HT1080 (cell line): ENCODE data around the gene IDH3G. TPM values are rescaled to one million over a fixed set of nuclear protein-coding genes. Genes with fewer than 3 reads are reported as not detected.
"Not testable (repeated sequence)": the region's sequence is repeated elsewhere in the genome, so short reads cannot be mapped to it uniquely, and the experiment has no call there.

Experiments
- DNase-seq: peaks from one replicate; pipeline ENCODE4 v3.0.0-alpha.2; 2015; ENCODE audit warnings: low read depth
- total RNA-seq: library from RNA; depleted of rRNA; stranded (reverse); fragments of >200 nt; shearing (Covaris generic); gene quantifications from 2 replicates; pipeline ENCODE4 v1.2.3, GENCODE V29; 2014

The IDH3G gene
- total RNA-seq, 1 experiment from 2014 or later: 65.2 TPM

DNA sequence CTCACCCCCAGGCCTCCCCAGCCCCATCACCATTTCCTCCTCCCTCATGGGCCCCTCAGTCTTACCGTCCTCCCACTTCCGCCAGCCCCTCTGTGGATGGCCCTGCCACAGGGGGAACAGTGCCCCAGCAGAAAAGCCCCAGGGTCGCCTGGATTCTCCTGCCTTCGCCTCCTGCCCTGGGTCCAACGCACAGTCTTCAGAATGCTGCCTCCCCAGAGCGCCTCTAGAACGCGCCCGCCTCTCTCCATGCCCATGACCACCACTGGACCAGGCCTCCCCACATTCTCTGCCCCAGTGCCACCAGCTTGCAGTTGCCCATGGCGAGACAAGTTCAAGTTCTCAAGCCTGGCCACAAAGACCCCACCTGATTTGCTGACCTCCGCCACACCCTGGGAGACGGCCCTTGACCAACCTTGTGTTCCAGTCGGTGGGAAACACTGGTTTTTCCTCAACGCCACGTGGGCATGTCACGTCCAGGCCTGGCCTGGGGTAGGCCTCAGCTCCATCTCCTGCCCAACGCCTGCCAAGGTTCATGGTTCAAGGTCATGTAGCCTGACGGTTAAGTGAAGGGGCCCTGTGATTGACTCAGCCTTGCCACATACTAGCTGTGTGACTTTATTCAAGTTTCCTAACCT is 30.8 kb downstream of the IDH3G start:
- no peak for DNase-seq

DNA sequence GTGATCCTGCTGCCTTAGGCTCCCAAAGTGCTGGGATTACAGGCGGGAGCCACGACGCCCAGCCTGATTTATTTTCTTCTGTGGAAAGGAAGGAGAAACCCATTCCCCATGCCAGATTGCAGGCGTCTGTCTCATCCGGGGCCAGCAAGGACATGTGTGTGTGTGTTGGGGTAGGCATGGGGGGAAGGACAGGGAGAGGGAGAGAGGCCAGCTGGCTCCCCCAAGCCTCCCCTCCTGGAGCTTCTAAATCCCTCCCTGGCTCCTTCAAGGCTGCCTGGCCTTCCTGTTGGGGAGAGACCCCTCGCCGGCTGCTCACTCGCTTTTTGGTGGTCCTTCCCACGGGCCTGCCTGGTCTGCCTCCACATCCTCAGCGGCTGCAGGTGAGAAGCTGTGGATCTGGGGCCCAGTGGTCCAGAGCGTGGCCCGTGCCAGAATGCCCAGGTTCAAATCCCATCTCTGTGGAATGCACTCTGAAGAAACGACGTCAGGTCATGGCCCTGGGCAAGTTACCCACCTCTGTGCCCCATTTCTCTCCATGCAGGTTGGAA is 31.5 kb downstream of the IDH3G start:
- DNase-seq: no peak

DNA sequence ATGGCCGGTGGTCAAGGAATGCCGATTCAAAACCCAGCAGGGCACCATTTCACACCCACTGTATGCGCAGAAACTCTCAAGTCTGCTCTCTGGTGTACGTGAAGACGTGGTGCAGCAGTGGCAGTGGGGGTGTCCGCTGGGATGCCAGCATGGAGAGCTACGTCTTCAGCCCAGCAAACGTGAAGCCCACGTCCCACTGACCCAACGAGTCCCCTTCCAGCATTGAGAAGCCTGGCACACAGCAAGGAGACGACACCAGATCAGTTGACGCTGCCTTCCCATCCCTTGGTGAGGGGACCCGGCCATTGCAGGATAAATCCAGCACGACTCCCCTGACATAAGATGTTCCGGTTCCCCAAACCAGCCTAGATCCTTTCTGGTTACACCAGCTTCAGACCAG is 32.3 kb downstream of the IDH3G start:
- no peak for DNase-seq

DNA sequence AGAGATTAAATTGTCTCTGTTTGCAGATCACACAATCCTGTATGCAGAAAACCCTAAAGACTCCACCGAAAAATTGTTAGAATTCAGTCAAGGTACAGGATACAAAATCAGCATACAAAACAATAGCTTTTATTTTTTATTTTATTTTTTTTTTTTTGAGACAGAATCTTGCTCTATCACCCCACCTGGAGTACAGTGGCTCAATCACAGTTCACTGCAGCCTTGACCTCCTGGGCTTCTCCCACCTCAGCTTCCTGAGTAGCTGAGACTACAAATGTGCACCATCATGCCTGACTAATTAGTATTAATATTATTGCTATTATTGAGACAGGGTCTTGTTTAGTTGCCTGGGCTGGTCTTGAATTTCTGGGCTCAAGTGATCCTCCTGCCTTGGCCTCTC is 39.0 kb downstream of the IDH3G start:
- DNase-seq: no peak

DNA sequence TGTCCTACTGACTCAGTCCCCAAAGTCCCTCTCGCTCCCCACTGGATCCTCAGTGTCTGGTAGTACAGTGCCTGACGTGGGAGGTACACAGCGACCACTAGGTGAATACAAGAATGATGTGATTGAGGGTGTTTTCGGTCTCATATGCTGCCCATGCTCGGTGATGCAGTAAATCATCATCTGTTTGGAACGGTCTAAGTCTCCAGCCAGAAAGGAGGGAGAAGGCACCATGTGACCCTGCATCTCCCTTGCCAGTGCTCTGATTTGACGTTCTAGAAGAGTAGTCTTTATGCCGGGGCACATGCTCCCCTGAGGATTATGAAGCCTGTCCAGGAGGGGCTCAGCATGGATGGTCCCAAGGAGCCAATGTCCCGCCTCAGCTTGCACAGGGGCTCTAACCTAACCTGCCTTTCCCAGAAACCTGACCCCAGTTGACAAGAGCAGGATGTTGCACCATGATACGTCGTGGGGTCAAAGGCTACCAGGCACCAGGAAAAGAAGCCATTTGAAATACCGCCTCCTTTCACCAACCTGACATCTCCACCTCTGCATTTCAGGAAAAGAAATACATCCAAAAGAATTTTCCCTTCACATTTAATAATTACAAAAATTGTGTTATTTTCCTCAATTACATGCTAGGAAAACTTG is 43.9 kb downstream of the IDH3G start:
- DNase-seq: no peak

DNA sequence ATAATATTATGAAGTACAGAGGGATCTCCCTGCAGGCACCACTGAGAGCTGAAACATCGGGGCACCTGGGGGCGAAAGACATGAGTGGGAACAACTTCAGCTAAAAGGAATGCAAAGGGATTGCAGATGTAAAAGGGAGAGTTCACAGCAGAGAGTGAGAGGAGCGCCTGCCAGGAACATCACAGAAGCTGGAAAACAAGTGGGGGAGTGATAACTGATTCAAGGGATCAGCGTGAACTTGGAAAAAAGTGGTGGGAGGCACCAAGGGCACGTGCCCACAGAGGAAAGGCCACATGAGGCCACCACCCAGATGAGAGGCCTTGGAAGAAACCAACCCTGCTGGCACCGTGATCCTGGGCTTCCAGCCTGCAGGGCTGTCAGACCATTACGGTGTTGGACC is 45.2 kb downstream of the IDH3G start:
- not testable (repeated sequence) for DNase-seq

DNA sequence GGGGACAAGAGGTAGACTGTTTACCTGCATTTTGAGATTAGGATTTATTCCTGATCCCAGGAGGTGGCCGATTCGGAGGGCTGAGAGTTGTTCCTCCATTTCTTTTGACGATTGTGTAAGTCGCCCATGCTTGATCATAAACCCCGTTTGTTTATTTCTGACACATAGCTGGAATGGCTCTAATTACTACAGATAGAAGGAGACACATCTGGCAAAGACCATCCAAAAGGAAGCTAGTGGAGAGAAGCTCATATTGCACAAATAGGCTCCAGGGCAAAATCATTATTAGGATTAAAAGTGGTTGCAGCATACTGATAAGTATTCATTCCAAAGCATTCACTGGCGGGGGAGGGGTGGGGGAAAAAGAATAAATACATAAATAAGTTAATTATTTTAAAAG is 47.2 kb downstream of the IDH3G start:
- DNase-seq: not testable (repeated sequence)

DNA sequence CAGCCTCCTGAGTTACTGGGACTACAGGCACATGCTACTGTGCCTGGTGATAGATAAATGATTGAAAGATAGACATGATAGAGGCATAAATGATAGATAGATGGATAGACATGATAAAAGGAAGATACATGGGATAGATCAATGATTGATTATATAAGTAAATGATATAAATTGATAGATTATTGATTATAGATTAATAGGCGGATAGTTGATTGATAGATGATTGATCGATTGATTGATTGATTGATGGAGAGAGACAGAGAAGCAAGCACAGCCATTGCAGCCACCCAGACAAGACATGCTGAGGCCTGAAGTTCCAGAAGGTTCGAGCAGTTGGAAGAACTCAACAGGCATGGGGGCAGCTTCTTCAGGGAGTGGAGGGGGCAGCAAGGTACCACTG is 47.8 kb downstream of the IDH3G start:
- no peak for DNase-seq

DNA sequence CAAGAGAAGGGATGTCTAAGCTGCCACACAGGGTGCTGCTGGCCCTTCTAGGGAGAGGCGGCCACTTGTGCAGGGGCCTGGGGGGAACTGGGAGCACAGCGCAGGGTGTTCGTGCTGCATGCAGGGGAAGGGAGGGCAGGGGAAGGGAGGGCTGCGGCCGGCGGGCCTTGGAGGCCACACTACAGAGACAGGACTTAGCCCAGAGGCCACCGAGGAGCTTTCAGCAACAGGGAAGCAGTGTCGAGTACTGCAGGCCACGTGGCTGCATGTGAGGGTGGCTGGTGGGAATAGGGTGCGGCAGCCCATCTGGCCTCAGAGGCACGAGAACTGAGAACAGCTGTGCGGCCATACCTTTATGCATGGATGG is 49.1 kb downstream of the IDH3G start:
- DNase-seq: not testable (repeated sequence)

DNA sequence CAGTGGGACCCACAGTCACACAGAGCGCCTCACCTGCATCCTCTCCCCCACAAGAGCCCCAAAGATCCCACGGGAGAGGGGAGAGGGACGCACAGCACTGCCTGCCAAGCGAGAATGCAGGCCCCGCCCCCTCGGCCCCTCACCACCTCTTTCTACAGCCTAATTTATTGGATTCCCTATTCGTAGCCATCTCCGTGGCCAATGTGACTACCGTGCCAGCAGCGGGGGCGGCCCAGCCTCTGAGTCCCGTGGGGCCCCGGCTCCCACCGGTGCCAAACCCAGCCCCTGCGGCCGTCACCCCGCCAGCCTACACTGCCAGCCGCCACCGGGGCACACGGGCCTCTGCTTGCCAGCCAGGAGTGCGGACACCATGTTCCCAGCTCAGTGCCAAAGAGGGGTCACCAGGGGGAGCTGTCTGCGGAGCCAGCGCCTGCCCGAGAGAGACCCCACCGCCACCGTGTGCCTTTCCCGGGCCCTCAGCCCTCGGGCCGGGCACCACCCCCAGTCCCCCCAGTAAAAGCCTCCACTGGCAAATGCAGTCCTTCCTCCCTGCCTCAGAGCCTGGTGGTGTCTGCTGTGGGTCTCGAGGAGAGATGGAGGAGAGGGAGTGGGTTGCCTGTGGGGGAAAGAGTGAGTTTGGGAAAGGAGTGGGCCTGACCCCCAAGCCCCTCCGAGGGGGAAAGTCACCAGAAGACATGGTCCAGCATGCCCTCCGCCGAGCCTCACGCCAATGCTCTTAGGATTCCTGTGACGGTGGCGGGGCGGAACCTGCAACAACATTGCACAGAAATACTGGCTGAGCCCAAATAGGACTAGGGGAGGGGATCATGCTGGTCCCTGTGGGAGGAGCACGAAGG is 49.7 kb downstream of the IDH3G start:
- no peak for DNase-seq

DNA sequence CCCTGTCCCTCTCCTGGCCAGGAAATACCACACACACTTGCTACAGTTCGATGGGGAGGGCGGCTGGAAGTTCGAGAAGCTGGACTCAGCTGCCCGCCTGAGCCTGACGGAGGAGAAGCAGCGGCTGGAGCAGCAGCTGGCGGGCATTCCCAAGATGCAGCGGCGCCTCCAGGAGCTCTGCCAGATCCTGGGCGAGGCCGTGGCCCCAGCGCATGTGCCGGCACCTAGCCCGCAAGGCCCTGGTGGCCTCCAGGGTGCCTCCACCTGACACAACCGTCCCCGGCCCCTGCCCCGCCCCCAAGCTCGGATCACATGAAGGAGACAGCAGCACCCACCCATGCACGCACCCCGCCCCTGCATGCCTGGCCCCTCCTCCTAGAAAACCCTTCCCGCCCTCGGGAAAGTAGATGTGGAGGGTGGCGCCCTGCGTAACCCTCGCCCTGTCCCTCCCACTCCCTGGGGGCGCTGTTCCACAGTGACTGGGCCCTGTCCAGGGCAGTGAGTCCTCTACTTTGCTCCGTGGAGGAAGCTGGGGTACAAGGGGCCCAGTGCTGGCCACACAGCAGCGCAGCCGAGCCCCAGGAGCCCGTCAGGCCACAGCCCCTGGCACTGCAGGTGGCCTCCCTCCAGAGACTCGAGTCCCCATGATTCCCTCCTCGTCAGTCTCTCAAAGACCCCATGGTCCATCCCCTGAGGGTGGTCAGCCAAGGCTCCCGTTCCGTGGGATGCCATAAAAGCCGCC is 50.5 kb downstream of the IDH3G start:
- DNase-seq: not testable (repeated sequence)

DNA sequence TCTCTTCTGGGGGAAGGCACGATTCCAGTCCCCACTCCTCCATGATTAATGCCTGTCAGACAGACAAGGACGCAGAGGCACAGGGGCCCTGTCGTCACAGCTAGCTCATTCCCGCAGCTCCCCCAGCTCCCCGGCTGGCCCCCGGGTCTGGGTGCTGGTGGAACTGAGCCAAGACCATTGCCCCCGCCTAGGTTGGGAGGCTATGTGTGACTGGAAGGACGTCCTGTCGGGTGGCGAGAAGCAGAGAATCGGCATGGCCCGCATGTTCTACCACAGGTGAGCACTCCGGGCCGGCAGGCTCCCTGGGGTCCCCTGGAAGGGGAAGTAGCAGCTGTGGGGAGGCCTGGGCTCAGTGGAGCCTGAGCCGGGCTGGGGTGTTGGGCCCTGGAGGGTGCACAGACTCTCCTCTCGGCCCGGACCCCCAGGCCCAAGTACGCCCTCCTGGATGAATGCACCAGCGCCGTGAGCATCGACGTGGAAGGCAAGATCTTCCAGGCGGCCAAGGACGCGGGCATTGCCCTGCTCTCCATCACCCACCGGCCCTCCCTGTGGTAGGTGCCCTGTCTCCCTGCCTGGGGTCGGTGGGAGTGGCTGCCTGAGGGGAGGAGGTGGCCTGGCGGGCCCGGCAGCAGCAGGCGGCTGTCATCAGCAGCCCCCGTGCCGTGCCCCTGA is 51.2 kb downstream of the IDH3G start:
- not testable (repeated sequence) for DNase-seq

DNA sequence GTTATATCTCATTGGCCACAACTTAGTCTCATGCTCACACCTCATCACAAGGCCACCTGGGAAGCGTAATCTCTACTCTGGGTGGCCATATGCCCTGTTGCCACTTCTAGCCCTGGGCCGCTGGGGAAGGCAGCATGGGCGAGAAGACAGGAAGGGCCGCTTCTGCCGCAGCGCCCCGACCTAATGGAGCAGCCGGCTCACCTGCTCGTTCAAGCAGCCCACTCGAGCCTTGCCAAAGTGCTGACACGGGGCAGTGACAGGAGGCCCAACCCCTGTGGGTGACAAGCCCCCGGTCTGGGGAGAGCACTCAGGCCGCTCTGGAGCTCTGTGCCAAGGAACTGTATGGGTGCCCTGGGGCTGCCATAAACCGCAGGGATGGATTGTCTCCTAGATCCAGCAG is 52.1 kb downstream of the IDH3G start:
- not testable (repeated sequence) for DNase-seq

DNA sequence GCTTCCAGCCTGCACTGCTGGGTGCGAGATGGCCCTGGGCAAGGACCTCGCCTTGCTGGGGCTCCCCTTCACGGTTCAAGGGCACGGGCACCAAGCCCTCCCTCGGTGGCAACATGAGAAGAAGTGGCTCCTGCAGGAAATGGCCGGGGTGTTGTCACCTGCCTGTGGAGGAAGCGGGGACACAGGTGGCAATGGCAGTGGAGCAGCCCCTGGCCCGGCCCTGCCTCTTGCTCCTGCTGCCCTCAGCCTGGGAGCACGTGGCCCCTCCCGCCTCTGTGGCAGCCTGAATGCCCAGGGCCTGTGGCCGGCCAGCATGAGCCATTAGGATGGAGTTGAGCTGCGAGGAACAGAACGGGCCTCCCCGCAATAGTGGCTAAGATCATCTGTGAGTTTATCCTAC is 52.7 kb downstream of the IDH3G start:
- DNase-seq: no peak

DNA sequence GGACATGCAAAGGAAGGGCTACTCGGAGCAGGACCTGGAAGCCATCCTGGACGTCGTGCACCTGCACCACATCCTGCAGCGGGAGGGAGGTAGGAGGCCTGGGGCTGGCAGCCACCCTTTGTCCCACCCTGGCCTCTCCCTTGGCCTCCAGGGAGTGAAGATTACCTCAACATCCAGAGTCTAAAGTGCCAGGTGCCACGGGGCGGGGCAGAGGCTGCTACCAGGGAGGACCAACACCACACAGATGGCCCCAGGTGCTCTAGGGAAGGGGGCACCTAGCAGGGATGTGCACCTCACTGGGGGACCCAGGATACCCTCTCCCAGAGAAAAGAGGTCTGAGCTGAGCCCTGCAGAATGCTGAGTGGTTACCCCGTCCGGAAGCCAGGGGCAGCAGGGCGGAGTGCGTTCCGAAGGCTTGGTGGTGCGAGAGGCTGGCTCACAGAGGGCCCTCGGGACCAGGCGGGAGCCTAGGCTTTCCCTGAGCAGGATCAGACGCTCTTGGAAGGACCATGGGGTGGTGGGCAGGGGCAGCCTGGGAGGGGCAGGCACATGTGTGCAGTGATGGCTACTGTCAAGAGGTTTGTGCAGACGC is 53.4 kb downstream of the IDH3G start:
- DNase-seq: no peak

DNA sequence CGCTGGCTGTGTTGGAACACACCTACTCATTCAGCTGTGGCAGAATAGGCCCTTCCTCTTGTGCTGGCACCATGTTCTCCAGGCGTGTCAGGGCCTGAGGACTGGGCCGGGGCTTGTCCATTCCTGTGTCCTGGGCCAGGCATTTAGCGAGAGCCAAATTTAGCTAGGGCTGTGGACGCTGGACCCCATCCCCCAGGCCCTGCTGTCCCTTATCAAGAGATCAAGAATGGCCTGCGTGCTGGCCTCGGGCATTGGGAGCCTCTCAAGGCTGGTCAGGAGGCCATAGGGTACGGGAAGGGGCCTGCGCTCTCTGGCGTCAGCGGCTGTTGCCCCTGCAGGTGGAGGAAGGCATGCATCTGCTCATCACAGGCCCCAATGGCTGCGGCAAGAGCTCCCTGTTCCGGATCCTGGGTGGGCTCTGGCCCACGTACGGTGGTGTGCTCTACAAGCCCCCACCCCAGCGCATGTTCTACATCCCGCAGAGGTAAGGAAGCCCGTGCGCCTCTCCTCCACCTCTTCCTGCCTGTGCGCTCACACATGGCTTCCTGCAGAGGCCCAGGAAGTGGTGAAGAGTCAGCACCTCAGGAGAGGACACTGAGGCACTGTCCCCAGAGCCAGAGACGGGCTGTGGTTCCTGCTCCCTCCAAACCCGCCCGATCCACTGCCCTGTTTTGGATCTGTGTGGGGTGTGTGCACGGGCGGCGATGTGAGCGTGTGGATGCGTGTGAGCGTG is 54.3 kb downstream of the IDH3G start:
- DNase-seq: no peak

DNA sequence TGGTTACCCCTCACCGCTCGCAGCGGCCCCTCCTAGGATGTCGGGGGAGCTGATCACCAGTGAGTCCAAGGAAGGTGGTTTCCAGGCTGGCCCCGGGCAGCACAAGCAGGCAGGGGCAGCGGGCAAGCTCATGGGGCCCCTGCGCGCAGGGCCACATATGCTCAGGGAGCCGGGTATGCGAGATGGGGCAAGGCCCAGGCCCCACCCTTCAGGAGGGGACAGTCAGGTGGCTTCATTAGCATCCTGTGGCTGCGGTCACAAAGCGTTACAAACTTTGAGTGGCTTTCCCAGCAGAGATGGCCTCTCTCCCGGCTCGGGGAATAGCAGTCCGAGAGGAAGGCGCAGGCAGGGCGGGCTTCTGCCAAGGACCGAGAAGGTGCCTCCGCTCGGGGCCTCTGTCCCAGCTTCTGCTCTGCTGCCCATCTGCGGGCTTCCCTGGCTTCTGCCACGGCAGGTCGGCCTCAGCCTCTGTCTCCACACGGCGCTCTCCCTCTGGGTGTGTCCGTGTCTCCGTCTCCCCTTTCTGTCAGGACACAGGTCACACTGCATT is 56.0 kb downstream of the IDH3G start:
- no peak for DNase-seq

DNA sequence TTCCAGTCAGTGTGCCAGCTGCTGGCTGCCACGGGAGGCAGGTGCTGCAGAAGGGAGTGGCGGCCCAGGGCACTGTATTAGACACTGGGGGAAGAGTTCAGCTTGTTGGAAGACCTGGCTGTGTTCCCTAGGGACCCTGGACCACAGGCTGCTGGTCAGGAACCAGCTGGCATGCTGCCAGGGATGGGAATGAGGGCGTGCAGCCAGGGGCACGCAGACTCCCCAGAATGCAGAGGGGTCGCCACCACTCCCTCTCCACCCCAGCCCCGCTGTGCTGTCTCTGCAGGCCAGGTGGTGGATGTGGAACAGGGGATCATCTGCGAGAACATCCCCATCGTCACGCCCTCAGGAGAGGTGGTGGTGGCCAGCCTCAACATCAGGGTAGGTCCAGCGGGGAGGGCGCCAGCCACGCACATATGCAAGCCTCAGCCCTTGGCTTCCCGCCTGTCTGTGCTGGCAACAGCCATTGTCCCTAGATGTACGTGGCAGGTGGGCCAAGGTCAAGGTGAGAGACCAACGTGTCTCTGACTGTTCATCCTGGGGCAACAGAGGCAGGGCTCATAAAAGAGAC is 57.2 kb downstream of the IDH3G start:
- DNase-seq: no peak
